Activated CD4-positive, alpha-beta T cell treated with anti-CD3 and anti-CD28 coated beads for 1 hour (primary cell): ENCODE data around the gene AGO3.

Source experiments
- DNase-seq: peaks from one replicate; pipeline ENCODE4 v3.0.0-alpha.2; 2020

AGO3 gene

DNA sequence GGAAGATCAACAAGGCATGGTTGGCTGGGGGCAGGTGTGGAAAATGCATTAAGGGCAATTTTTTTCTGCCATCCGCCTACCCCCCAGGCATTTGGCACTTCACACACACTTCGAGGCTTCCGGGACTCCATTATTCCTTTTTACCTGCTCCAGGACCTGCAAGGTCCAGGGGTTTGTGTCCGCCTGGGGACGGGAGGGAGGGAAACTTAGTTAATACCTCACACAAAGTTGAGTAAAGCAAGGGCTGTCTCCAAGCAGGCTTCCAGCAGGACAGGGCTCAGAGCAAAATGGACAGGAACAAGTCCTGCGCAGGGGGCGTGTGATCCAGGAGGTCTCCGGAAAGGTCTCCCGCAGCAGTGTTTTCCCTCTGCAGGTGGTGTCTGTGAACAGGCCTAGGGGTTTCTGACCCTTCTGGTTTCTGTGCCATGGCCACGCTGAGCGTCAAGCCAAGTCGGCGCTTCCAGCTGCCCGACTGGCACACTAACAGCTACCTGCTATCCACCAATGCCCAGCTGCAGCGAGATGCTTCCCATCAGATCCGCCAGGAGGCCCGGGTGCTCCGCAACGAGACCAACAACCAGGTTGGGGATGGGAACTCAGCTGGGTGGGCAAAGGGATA, 153.7 kb downstream of the AGO3 start:
- no peak for DNase-seq

DNA sequence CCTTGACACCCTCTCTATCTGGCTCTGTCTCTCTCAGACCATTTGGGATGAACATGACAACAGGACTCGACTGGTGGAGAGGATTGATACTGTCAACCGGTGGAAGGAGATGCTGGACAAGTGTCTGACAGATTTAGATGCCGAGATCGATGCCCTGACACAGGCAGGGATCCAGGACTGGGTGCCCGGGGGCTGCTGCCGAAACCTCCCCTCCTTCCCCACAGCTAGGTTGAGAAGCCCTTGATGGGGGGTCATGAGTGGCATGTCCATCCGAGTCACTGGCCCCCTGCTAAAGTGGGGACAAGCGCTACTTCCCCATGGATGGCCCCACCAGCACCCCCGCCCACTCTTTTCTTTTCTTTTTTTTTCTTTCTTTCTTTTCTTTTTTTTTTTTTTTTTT, 154.2 kb downstream of the AGO3 start:
- no peak for DNase-seq

DNA sequence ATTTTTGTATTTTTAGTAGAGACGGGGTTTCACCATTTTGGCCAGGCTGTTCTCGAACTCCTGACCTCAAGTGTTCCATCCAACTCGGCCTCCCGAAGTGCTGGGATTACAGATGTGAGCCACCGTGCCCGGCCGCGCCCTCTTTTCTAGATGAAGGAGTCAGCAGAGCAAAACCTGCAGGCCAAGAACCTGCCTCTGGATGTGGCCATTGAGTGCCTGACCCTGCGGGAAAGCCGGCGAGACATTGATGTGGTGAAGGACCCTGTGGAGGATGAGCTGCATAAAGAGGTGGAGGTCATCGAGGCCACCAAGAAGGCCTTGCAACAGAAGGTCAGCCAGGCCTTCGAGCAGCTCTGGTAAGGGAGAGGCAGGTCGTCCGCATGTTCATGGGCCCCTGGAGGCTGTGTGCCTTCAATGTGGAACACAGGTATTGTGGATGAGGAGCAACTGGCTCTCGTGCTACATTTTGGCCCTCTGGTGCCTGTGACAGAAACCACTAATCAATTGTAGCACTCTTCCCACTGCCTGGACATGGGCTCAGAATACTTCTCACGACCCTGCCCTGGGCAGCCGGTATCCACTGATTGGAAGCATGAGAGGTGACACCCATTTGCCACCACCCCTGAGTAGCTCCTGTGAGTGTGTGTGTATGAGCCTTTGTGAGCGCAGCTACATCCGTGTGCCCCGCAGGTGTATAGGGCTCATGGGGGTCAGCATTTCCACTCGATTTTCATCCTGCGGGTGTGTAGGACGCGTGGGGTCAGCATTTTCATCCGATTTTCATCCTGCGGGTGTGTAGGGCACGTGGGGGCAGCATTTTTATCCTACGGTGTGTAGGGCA, 155.0 kb downstream of the AGO3 start:
- no peak for DNase-seq

DNA sequence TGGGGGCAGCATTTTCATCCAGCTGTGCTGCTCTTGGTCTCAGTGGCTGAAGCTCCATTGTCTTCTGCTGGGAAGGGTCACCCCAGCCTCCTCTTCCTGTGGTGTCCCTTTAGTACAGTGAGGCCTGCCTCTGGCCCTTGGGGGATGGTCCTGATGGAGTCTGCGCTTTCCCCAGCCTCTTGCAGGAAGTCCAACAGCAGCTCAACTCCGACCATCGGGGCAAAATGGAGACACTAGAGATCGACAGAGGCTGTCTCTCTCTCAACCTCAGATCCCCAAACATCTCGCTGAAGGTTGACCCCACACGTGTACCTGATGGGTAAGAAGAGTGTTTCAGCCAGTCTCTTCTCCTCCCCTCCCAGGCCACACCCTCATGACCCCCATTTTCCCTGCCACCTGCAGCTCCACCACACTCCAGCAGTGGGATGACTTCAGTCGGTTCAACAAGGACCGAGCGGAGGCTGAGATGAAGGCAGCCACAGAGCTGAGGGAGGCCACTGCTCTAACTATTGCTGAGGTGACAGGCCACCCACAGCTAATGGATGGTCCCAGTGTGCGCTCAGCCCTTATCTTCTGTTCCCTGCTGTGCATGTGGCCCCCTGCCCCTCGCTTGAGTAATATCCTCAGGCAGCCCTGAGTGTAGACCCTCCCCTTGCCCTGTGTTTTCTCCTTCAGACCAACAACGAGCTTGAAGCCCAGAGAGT, 155.8 kb downstream of the AGO3 start:
- no peak for DNase-seq

DNA sequence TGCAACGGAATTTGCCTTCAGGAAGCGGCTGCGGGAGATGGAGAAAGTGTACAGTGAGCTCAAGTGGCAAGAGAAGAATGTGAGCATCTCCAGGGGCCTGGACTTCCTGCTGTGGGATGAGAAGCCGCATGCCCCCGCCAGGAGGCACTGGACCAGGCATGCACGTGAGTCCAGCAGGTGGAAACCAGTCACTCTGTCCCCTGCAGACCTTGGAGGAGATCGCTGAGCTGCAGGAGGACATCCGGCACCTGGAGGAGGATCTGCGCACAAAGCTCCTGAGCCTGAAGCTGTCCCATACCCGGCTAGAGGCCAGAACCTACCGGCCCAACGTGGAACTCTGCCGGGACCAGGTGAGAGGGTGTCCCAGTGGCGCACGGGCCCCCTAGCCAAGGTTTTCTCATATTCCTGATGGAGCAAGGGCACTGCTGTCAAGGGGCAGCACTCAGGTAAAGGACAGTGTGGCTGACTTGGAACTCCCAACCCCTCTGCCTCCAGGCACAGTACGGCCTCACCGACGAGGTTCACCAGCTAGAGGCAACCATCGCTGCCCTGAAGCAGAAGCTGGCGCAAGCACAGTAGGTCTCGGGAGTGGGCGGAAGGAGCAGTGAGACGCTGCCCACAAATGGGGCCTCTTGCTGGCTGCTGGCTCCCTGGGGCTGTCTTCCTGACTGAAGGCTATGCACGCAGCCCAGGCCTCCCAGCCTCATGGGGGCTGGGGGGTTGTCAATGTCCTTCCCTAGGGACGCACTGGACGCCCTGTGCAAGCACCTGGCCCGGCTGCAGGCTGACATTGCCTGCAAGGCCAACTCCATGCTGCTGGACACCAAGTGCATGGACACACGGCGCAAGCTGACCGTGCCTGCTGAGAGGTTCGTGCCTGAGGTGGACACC, 156.6 kb downstream of the AGO3 start:
- no peak for DNase-seq

DNA sequence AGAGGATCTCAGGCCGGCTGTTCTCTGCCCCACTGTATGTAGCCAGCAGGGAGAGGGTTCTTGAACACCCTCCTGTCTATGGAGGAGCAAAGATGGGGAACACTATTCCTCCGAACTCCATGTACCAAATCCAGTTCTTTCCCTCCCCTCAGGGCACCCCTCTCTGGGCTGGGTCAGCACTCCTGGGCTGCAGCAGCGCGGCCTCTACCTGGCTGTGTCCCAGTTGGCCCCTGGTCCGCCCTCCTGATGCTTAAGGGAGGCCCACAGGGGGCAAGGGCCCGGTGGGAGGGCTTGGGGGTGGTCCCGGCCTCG, 157.3 kb downstream of the AGO3 start:
- DNase-seq = no peak

DNA sequence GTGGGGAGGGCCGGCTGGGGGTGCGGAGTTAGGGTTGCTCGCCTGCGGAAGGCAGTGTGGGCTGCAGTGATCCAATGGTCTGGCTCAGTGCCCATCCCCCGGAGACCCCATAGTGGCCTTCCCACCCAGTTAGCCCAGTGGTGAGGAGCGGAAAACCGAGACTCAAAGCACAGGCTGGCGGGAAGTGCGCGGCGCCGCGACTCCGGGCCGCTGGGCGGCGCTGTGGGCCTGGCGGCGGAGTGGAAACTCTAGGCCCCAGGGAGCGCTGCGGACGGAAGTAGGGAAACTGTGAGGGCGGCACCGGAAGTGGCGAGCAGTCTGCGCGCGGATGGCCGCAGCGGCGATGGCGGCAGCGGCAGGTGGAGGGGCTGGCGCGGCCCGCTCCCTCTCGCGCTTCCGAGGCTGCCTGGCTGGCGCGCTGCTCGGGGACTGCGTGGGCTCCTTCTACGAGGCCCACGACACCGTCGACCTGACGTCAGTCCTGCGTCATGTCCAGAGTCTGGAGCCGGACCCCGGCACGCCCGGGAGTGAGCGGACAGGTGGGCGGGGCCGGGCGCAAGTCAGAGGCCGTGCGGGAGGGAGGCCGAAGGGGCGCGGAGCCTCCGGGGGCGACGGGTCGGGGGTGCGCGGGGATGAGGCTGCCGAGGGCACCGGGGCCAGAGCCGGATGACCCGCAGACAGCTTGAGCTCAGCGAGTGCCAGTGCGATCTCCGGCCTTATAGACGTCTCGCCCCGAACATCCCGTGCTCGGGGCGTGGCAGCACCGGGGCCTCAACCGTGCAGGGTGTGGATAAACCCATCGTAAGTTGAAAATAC, 157.9 kb downstream of the AGO3 start, which contains the start of gene ADPRS:
Gene ADPRS, plus strand, starts transcription at position 316 of the 816 bp plus-strand sequence. Its CDS starts 13 bp downstream, at position 329.
- peak; percentile 84 for DNase-seq

DNA sequence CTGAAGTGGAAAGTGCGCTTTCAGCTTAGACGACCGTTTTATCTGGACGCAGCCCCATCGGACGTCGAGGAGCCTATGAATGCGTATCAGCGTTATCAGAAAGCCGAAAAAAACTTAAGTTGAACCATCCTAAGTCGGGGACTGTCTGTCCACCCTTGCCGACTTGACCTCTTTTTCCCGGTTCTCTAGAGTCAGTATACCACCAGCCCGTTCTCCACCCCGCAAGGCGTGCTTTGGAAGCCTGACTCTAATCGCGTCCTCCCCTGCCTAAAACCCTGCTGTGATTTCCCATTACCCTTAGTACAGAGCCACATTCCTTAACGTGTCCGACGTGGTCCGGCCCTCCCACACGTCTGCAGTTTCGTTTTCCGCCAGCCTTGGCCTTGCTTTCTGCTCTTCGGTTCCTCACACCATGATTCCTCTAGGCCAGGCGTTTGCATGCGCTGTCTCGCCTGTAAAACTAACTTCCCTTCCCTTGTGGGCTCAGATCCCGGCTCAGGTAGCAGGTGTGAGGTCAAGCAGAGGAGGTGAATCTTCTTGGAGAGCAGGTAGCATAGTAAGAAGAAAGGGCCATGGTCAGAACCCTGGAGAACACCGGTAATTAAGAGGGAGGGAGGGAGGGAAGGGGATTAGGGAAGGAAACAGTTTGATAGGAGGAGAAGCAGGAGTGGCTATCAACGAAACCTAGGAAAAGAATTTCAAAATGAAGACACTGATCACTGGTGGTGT, 158.7 kb downstream of the AGO3 start:
- DNase-seq = no peak

DNA sequence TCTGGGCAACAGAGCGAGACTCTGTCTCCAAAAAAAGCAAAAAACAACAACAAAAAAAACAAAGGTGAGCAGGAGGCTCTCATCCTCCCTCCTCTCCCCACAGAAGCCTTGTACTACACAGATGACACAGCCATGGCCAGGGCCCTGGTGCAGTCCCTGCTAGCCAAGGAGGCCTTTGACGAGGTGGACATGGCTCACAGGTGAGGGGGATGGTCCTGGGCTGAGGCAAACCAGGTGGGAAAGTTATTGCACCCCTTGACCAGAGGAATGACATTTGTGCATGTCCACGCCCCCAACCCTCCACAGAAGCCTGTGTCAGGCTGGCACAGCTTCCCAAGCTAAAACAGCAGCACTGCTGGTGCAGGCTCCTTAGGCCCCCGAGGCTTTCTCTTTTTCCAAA, 160.2 kb downstream of the AGO3 start:
- DNase-seq = no peak

DNA sequence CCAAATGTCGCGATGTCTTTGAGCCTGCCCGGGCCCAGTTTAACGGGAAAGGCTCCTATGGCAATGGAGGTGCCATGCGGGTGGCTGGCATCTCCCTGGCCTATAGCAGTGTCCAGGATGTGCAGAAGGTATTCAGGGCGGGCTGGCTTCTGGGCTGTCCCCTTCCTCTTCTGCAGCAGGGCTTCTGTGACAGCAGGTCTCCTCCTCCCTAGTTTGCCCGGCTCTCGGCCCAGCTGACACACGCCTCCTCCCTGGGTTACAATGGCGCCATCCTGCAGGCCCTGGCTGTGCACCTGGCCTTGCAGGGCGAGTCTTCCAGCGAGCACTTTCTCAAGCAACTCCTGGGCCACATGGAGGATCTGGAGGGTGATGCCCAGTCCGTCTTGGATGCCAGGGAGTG, 160.8 kb downstream of the AGO3 start:
- DNase-seq = no peak

DNA sequence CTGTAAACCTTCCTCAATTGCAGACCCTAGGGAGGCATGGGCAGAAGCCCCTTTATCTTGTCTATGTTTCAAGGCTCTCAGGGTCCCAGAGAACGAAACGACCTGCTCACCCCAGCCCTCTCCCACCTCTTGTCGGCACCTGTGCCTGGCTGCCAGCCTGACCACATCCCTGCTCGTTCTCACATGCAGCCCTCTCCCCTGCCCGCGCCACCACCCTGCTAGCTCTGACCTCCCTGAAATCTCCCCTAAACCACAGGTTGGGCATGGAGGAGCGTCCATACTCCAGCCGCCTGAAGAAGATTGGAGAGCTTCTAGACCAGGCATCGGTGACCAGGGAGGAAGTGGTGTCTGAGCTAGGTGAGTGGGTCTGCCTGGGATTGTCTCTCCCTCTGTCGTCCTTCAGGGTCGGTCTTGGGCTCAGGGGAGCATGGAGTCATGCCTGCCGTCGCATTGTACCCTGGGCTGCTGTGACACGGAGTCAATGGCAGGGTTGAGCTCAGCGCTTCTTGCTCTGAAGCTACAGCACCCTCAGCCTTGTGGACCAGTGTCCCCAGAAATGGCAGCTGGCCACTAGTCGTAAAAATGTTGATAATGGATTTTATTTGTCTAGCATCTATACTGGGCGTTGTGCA, 161.4 kb downstream of the AGO3 start:
- no peak for DNase-seq

DNA sequence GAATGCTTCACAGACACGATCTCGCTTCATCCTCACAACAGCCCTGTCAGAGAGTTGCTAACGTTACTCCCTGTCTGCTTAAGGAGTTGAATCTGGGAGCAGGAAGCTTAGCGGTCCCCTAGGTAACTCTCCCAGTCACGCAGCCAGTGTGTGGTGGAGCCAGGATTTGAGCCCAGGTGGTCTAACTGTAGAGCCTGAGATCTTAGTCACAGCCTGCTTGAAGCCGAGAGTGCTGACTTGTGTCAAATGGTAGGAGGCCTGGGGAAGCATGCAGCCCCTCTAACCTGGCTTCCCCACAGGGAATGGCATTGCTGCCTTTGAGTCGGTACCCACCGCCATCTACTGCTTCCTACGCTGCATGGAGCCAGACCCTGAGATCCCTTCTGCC, 161.9 kb downstream of the AGO3 start:
- DNase-seq = no peak

DNA sequence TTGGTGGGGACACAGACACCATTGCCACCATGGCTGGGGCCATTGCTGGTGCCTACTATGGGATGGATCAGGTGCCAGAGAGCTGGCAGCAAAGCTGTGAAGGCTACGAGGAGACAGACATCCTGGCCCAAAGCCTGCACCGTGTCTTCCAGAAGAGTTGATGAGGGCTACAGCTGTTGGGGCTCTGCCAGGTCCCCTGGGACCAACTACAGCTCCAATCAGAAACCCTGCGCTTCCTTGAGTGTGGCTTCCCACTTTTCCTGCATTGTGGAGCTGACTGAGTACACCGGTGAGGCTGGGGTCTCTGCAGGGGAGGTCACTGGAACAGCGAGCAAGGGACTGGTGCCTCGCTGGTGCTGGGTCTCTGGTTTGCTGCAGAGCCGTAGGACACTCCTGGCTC, 162.3 kb downstream of the AGO3 start:
- DNase-seq = no peak

DNA sequence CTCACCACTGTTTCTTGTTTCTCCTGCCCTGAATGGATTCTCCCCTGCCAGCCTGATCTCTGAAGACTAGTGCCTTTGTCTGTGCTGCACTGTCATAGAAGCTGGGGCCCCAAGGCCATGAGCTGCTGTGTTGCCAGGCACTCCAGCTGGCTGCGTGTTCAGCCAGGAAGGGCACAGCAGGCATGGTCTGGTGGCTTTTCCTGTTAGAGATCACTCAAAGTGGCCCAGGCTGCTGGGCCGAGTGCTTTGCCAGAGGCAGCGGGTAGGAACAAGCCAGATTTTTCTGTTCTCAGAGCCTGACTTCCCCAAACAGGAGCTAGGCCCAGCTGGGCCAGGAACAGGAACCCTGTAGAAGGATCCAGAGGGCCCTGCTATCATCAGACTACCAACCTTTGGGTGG, 163.0 kb downstream of the AGO3 start:
- DNase-seq = no peak

DNA sequence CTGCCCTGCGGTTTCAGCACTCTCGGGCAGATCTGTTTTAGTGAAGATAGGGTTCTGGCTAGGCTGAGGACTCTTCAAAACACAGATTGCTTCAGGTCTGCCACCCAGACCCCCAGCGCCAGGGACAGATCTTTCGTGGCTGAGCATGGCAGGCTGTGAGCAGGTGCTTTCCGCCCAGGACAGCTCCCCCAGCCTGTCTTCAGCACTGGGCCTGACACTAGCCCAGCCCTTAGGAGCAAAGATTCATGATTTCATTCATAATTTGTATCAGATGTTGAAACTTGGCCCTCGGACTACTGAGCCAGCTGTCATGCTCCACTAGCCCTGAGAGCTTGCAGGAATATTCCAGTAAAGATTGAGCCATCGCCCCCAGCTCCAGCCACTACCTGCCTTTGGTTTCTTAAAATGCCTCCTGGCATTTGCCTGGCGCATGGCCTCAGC, 163.7 kb downstream of the AGO3 start:
- no peak for DNase-seq

DNA sequence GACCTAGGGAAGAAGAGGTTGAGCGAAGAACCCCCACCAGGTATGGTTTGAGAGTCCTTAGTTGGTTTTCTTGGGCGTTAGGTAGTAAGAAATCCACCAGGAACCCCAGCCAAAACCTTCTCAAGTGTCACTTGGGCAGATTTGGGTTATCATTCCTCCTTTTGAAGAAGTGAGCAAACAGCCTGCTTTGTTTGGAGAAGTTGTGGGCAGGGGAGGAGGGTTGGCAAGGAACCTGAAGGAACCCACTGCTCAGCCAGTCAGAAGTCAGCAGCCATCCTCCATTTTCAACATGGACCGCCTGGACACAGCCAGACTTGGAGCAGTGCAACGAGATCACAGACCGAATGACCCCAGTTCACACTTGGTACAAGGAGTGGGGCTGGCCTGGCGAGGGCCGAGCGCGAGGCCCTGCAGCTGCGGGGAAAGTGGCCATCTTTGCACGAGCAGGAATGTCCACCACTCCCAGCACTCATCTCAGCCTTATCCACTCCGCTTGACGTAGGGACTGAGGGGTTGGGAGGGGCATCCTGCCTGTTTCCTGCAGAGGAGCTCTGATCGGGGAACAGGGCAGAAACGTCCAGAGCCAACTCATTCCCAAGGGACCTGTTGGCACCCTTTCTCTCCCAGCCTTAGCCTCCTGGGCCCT, 165.0 kb downstream of the AGO3 start:
- no peak for DNase-seq

DNA sequence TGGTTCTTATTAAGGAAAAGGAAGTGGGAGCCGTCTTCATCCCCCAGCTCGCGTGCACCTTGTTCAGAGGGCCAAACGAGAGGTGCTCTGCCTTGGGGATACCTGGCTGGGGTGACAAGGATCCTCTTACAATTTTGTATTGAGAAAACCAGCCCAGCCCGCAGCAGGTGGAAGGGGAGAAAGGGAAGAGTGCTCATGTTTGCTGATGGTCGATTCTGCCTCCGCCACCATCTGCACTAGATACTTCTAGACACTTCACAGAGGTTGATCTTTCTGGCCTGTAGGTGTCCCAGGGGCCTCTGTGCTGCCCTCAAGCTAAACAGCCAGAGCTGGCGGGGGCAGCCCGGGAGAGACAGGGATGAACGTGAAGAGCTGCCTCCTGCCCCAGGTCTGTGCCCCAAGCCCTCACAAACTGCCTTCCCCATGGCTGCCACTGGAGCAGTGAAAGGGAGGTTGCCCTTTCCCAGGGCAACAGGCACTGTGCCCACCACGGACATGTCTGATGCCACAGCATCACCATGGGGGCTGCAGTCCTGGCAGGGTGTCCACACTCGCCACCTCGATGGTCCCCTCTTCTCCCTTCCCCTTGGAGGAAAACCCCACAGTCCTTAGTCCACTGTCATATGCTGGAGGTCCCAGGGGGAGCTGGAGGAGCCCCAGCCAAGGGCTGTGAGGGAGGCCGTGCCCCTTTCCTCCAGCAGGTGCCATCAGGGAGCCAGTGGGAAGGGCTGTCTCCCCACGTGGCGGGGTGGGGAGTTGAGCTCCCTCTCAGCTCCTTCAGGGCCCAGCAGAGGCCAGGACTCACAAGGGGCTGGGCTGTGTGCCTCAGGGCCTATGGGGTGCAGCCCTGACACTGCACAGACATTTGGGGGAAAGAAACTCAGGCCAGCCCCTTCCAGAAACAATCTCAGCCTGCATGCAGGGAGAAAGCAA, 165.9 kb downstream of the AGO3 start:
- no peak for DNase-seq

DNA sequence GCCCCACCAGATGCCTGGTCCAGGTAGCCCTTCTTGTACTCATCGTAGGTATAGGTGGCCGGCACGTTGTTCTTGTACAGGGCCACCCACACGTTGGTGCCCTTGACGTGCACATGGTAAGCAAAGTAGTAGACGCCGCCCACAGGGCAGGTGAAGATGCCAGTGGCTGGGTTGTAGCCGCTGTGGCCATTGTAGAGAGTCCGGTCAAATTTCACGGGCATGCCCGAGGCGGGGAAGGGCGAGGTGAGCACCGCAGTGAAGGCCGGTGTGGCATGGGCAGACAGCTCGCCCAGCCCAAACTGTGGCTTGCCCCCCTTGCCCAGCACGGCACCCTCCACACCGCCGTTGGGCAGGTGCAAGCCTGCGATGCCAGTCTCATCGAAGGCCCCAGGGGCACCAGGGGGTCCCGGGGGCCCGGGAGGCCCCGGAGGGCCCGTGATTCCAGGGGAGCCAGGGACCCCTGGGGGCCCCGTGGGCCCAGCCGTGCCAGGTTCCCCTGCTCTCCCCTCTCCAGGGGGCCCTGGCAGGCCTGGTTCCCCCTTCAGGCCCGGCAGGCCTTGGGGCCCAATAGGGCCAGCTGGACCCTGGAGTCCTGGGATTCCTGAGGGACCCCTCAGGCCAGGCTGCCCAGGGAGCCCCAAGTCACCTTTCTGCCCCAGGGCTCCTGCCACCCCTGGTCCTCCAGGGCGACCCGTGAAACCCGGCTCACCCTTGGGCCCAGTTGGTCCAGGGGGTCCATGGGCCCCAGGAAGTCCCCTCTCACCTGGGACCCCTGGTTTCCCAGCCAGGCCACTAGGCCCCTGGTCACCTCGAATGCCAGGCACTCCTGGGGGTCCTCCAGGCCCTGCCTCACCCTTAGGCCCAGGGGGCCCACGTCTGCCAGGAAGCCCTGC, 167.0 kb downstream of the AGO3 start:
- DNase-seq = no peak
